GM19395 (cell line): ENCODE measurements around the gene NIPA2.

Source experiments
- ATAC-seq: cut with Tn5 transposase; IDR thresholded peaks from one replicate; pipeline ENCODE4 v1.9.1; 2021; ENCODE audit warnings: mild to moderate bottlenecking, moderate library complexity; ENCODE audit not compliant: unreplicated experiment

NIPA2 gene

DNA sequence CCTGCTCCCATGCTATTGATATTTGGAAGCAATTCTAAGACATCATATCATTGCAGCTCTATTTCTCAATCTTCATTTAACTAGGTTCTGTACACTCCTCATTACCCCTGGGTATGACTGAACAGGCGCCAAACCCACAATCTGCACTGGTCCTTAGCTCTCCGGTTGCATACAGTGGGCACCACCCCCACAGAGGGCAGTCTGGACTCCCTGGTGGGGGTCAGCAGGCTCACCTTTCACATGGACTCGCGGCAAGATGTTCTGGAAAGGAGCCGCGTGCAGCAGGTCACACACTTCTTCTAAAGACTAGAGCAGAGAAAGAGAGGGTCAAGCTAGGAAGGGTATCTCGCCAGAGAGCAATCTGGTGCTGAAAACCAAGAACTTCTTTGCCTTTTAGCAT, 36.5 kb downstream of the NIPA2 start:
- no peak for ATAC-seq

GRCh38 chr15:22877117-22877516, 38.7 kb downstream of the NIPA2 start:
- no peak for ATAC-seq

GRCh38 chr15:22877607-22878006, 39.1 kb downstream of the NIPA2 start:
- ATAC-seq = no peak

GRCh38 chr15:22878103-22878502, 39.6 kb downstream of the NIPA2 start:
- ATAC-seq = no peak

GRCh38 chr15:22880068-22880980, 41.9 kb downstream of the NIPA2 start:
- ATAC-seq = no peak

- no peak for ATAC-seq
Observed at GRCh38 chr15:22880981-22881738, 42.7 kb downstream of the NIPA2 start.

DNA sequence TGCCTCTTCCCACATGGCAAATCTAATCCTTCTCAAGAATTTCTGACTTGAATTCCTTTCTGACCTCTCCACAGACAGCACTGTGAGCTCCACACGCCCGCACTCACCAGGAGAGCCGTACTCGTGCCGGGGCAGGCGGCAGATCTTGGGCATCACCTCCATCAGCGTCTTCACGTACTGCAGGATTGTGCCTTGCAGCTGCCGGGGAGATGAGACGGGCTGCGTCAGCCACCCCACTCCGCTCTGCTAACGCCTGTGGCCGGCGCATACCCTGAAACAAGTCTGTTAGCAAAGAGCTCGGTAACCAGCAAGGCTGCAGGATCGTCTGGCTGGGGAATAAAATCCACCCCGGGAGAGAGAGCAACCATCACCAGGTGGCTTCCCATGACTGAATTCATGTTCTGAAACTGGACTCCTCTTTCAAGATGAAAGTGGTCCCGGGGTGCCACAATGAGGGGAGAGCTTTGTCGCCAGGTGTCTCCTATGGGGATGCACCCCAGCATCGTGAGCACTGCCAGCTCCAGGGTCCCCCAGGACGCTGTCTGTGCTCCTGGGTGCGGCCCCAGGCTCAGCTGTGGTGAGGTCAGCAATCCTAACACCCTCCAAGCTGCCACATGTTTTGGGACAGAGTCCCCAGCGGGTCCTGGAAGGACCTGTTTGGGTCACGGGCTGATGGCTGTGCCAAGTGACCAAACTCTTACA, 43.4 kb downstream of the NIPA2 start:
- no peak for ATAC-seq

DNA sequence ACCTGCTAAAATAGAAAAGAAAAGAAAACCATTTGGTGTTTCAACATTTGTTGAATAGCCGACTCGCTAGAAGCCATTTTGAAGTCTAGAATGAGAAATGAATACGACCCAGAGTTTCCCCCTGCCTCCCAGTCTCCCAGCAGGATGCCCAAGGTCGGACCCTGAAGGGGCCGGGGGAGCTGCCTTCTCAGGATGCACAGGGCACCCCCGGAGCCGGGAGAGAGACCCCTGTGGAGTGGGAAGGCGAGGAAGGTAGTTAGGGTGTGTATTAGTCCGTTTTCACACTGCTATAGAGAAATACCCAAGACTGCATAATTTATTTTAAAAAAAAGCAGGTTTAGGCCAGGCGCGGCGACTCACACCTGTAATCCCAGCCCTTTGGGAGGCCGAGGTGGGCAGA, 44.7 kb downstream of the NIPA2 start:
- no peak for ATAC-seq

GRCh38 chr15:22884344-22884743, 45.9 kb downstream of the NIPA2 start:
- no peak for ATAC-seq

DNA sequence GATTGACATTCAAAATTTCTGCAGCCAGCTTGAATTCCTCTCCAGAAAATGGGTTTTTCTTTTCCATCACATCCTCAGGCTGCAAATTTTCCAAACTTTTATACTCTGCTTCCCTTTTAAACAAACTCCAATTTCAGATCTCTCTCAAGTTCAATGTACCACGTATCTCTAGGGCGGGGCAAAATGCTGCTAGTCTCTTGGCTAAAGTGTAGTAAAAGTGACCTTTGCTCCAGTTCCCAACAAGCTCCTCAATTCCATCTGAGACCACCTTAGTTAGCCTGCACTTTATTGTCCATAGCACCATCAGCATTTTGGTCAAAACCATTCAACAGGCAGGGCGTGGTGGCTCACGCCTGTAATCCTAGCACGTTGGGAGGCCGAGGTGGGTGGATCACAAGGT, 46.7 kb downstream of the NIPA2 start:
- ATAC-seq = no peak

DNA sequence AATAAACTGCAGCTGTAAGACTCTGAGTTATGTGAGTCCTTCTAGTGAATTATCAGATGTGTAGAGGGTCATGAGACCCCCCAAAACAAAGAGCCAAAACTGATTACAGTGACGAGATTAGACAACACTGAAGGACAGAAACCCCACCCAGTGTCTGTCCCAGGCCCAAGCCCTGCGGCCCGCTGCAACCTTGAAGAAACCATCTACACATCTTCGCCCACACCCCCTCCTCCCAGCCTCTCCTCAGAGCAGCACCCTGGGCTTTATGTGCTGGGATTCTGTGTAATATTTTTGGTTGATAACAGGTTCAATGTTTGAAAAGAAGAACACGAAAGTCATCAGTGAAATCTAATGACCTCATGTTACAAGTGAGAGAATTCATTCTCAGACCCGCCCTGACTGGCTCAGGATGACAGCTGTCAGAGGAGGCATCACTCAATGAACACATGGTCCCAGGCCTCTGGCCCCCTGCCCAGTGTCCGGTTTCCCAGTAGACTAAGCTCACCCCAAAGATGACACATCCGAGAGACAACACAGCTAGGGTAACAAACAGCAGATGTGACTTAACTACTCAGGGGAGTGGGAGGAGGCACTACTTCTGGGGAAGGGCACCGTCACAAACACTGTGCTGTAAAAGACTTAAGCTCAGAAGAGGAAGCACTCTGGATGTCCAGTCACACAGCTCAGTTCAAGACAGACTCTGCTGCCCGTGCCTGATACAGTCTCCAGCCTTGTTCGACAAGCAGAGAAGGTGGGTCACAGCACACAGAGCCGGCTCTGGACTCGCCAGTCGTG, 48.9 kb downstream of the NIPA2 start:
- ATAC-seq = no peak

DNA sequence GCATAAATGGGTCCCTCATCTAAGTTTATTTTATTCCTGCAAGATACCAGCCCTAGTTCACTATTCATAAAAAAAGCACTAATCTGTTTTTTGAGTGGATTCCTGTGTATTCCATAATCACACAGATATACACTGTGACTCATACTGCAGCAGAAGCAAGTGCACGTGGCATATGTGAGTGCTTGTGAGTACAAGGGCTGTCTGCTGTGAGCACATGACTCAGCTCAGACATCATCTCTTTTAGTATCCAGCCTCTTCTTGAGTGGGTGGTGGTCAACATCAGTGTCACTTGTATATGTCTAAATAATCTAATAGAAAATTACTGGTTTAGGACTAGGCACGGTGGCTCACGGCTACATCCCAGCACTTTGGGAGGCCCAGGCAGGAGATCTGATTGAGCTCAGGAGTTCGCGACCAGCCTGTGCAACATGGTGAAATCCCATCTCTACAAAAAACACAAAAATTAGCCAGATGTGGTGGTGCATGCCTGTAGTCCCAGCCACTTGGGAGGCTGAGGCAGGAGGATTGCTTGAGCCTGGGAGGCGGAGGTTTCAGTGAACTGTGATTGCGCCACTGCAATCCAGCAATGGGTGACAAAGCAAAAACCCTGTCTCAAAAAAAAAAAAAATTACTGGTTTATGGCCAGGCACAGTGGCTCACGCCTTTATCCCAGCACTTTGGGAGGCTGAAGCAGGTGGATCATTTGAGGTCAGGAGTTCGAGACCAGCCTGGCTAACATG, 49.8 kb downstream of the NIPA2 start:
- no peak for ATAC-seq

- no peak for ATAC-seq
Observed at GRCh38 chr15:22889146-22889818, 50.8 kb downstream of the NIPA2 start.

DNA sequence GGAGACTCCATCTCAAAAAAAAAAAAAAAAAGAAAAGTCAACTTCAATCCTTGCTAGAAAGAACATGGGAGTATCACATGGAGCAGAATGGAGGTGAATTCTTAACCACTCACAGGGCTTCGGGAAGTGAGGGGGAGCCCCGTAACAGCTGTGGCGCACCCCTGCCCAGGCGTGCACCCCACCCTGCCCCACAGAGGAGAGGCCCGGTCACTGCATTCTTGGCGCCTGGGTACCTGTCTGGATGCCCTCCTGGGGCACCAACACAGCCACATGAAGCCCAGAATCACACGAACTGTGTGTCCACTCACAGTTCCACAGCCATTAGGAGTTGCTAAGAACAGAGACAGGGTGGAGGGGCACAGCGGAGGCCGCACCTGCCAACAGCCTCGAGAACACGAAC, 51.8 kb downstream of the NIPA2 start:
- no peak for ATAC-seq

GRCh38 chr15:22891426-22892210, 53.2 kb downstream of the NIPA2 start:
- no peak for ATAC-seq

GRCh38 chr15:22892333-22892732, 53.9 kb downstream of the NIPA2 start:
- ATAC-seq = no peak

GRCh38 chr15:22893081-22893480, 54.6 kb downstream of the NIPA2 start:
- ATAC-seq = no peak

GRCh38 chr15:22893881-22894280, 55.4 kb downstream of the NIPA2 start:
- no peak for ATAC-seq
